T-helper 17 cell (primary cell): ENCODE measurements around the gene TTC13. TPM values are rescaled to one million over a fixed set of nuclear protein-coding genes. Genes with fewer than 3 reads are reported as not detected.

ENCODE experiments used
- ATAC-seq: fragments of 150-1000 bp; cut with Tn5 transposase; 2 replicates; pipeline ENCODE4 v1.10.0; 2021; ENCODE audit warnings: mild to moderate bottlenecking, moderate library complexity
- DNase-seq, 3 donors: peaks; one replicate each; pipeline versions ENCODE4 v3.0.0 to v3.0.0-alpha.2; 2020 to 2021
- H3K9me3 ChIP-seq: one replicate; pipeline ENCODE4 v1.7.0; 2013; ENCODE audit warnings: low read length, mild to moderate bottlenecking; ENCODE audit not compliant: control insufficient read depth, poor library complexity, severe bottlenecking
- H3K27ac Mint-ChIP-seq: one replicate; pipeline ENCODE4 v1.8.0; 2022; ENCODE audit warnings: mild to moderate bottlenecking, moderate library complexity, mixed read lengths
- H3K27me3 Mint-ChIP-seq: one replicate; pipeline ENCODE4 v1.8.0; 2022; ENCODE audit warnings: mixed read lengths
- H3K36me3 Mint-ChIP-seq: one replicate; pipeline ENCODE4 v1.8.0; 2022; ENCODE audit warnings: low read depth, mixed read lengths
- H3K4me1 Mint-ChIP-seq: one replicate; pipeline ENCODE4 v1.8.0; 2022; ENCODE audit warnings: mild to moderate bottlenecking, mixed read lengths
- H3K4me3 Mint-ChIP-seq: one replicate; pipeline ENCODE4 v1.8.0; 2022; ENCODE audit warnings: mild to moderate bottlenecking, moderate library complexity, mixed read lengths
- total RNA-seq, 4 donors: library from RNA in 2 of 4; stranded (reverse) in 2 of 4; gene quantifications; one replicate each; pipeline ENCODE4 v1.2.3 and lab custom pipeline; 2022 to 2026

The TTC13 gene
- total RNA-seq, 2 donors from 2014 or later = 27.4 to 34.7 TPM

DNA sequence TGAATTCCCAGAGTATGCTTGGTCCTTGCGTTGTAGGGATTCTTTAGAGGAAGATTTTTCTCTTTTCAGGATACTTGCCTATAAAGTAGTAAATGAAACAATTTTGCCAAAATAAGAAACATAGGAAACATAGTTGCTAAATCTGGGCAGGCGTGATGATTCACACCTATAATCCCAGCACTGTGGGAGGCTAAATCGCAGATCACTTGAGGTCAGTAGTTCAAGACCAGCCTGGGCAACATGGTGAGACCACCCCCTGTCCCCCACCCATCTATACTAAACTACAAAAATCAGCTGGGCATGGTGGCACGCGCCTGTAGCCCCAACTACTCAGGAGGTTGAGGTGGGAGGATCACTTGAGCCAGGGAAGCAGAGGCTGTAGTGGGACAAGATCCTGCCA is 5.2 kb upstream of the TTC13 start:
- ATAC-seq (no peak), DNase-seq (no peak)
- H3K4me1 Mint-ChIP-seq = peaks cover 14% of the 10 kb centered on the region
- H3K4me3 Mint-ChIP-seq = no peak overlapping the region
- peaks cover 3% of the 10 kb centered on the region for H3K36me3 Mint-ChIP-seq
- no peaks in the 10 kb centered on the region for H3K27me3 Mint-ChIP-seq
- H3K27ac Mint-ChIP-seq = no peak overlapping the region
- H3K9me3 ChIP-seq = no peaks in the 10 kb centered on the region

DNA sequence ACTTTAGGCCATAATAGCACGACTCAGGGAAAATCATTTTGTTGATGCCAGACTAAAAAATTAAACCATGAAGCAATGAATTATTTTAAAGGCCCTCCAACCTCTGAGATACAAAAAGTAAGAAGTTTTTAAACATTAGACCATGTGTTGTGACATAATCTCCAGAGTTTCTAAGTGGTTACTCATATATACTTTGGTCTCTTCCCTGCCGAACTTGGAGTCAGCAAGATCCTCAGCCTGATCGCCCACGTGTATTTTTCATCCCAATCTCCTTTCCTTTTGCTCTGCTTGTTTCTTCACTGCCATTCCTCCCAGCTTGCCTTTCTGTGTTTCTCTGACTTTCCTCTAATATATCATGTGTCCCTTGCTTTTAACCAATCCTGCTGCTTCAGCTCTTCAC is 4.0 kb upstream of the TTC13 start:
- H3K27me3 Mint-ChIP-seq = no peaks in the 10 kb centered on the region
- no peaks in the 10 kb centered on the region for H3K9me3 ChIP-seq
- no peak overlapping the region for H3K27ac Mint-ChIP-seq
- peaks cover 3% of the 10 kb centered on the region for H3K36me3 Mint-ChIP-seq
- DNase-seq (no peak), ATAC-seq (no peak)
- peaks cover 16% of the 10 kb centered on the region for H3K4me1 Mint-ChIP-seq
- H3K4me3 Mint-ChIP-seq = no peak overlapping the region

DNA sequence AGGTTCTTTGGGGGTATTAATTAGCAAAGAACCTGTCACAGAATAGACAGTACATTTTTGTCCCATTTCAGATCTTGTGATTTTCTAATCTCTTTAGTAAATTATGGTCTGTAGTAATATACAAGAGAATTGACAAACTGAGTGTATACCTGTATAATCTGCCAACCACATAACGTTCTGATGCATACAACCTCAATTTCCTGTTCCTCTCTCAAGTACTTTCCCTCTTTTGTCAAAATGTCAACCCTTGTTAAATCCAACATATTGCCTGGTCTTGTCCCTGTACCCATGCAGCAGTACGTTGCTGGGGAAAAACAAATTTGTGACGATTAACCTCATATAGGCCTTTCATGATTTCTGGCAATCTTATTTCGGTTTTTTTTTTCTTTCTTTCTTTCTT is 1.3 kb upstream of the TTC13 start:
- Mint-ChIP-seq H3K27ac (no peak overlapping the region), H3K36me3 (peaks cover 3% of the 10 kb centered on the region), H3K27me3 (no peaks in the 10 kb centered on the region), H3K4me1 (peaks cover 31% of the 10 kb centered on the region), H3K4me3 (peak overlapping the region; percentile 98)
- H3K9me3 ChIP-seq = no peaks in the 10 kb centered on the region
- no peak for ATAC-seq
- no peak for DNase-seq

DNA sequence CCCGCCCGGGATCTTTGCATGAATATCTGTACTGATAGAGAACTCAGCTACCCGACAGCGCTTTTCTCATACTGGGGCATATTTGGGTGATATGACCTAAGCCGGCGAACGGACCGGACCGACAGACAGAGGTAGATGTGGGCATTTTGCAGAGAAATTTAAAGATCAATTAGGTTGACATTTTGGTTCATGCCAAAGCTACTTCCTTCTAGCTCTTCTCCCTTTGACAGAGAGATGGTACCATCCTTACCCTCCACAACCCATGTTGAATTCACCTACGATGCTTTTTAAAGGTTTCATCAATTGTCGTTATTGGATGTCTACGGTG is 692 bp upstream of the TTC13 start:
- Mint-ChIP-seq H3K4me3 (peak overlapping the region; percentile 98), H3K27ac (no peak overlapping the region), H3K27me3 (no peaks in the 10 kb centered on the region), H3K36me3 (peaks cover 3% of the 10 kb centered on the region), H3K4me1 (peaks cover 30% of the 10 kb centered on the region)
- ATAC-seq = no peak
- H3K9me3 ChIP-seq = no peaks in the 10 kb centered on the region
- no peak for DNase-seq

DNA sequence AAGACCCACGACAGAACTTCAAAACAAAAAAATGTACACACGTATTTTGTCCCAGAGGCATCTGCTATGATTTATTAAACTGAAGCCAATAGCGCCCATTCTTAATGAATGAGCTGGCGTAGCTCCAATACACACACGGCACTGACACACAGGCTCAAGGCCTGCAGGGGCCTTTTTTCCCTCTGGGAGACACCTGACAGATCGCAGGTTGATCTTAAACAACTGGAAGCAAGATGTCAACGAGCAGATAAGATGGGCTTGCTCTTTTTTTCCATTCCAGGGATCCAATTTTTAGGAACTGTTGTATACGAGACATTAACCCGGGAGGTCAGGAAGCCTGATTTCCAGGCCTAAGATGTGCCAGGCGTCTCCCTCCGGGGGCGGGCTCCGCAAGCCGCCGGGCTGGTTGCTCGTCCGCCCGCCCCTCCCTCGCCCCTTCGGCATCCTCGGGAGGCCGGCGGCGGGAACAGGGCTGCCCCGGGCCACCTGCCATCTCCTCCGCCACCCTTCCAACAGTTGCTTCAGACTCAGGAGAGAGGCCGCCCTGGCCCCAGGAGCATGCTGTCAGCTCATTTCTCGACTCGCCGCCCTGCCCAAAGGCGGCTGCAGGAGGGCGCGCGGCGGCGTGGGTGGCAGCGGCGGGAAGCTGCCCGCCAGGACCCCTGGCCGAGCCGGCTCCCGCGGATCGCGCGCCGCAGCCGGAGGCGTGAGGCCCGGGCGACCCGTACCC is 735 bp downstream of the TTC13 start:
- H3K4me1 Mint-ChIP-seq = peaks cover 39% of the 10 kb centered on the region
- ATAC-seq = no peak

DNA sequence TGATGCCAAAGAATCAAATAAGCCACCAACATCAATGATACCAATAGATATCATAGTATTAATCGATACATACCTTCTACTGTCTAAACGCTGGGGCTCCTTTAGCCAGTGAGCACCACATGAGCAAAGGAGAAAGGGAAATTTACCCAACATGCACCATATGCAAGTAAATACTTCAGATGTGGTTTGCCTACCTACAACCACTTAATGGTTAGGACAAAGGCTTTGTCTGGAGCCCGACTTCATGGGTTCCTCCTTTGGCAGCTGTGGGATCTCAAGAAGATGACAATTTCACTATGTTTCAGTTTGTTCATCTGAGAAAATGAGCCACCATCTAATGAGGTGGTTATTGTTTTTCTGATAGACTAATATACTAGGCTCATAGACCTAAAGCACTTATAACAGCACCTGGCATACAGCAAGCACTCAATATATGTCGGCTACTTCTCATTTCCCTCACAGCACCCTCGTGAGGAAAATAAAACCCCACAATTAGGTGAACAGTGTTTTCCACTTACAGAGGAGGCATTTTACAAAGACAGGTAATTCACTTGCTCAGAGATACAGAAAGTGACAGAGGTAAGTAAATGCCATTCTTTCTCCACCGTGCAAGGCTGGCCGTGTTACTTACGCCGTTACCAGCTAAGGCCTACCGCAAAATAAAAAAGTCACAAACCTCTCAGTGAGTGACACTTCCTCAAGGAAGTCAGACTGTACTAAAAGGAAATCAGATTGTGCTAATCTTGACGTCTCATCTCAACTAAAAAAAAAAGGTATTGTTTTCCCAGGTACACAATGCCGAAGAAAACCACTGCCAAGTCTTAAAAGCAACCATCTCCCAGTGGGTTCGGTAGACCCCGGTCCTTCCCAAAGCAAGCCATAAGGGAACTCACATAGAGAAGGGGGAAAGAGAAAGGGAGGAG is 1.6 kb downstream of the TTC13 start:
- ATAC-seq (peak; percentile 35), DNase-seq (peak in 1 of 3 donors; percentile 10)
- Mint-ChIP-seq H3K36me3 (peaks cover 3% of the 10 kb centered on the region), H3K4me1 (peaks cover 47% of the 10 kb centered on the region), H3K4me3 (peak overlapping the region; percentile 93), H3K27me3 (no peaks in the 10 kb centered on the region), H3K27ac (peak overlapping the region; percentile 94)
- no peaks in the 10 kb centered on the region for H3K9me3 ChIP-seq

More for the DNA sequence above, 735 bp downstream of the TTC13 start:
- Mint-ChIP-seq H3K27ac (peak overlapping the region; percentile 94), H3K4me3 (peak overlapping the region; percentile 93), H3K36me3 (peaks cover 3% of the 10 kb centered on the region), H3K27me3 (no peaks in the 10 kb centered on the region)
- H3K9me3 ChIP-seq = no peaks in the 10 kb centered on the region
- peak in 2 of 3 donors; percentile 14 to 19 for DNase-seq

DNA sequence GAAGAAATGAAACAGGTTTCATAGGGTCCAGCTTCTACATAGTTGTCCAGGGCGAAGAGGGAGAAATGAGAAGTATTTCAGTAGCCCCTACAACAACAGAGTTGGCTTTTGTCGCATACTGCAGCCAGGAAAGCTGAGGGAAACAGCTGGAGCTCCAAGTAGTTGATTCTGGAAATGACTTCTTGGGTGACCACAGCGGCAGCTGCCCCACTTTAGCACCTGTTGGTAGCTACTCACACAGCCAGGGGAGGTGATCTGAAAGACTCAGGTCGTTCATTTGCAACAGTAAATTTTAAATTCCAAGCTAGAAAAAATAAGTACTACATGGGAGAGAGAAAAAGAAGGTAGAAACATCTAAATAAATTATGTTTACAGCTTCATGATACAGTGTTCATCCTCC is 2.3 kb downstream of the TTC13 start:
- Mint-ChIP-seq H3K4me1 (peaks cover 53% of the 10 kb centered on the region), H3K36me3 (peaks cover 3% of the 10 kb centered on the region), H3K27me3 (no peaks in the 10 kb centered on the region), H3K27ac (peak overlapping the region; percentile 94), H3K4me3 (peak overlapping the region; percentile 93)
- no peak for ATAC-seq
- H3K9me3 ChIP-seq = no peaks in the 10 kb centered on the region
- no peak for DNase-seq

DNA sequence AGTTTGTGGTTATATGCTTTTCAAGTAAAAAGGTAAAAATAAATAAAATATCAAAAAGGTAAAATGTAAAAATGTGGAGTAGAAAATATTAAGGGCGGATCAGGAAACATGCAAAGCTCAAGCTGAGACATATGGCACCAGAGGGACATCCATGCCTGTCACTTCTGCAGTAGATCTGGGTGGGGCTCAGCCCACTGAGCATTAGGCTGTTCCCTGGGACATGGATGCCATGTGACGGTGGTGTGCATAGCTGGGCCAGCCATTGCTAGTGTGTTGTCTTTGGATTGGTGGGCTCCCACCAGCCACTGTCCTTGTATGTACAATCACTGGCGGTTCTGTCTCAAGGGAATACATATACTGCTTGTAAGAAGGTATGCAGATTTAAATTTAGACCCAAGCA is 3.0 kb downstream of the TTC13 start:
- DNase-seq (no peak), ATAC-seq (no peak)
- Mint-ChIP-seq H3K27me3 (no peaks in the 10 kb centered on the region), H3K27ac (peak overlapping the region; percentile 94), H3K36me3 (peaks cover 3% of the 10 kb centered on the region), H3K4me3 (peak overlapping the region; percentile 62), H3K4me1 (peaks cover 54% of the 10 kb centered on the region)
- no peaks in the 10 kb centered on the region for H3K9me3 ChIP-seq

DNA sequence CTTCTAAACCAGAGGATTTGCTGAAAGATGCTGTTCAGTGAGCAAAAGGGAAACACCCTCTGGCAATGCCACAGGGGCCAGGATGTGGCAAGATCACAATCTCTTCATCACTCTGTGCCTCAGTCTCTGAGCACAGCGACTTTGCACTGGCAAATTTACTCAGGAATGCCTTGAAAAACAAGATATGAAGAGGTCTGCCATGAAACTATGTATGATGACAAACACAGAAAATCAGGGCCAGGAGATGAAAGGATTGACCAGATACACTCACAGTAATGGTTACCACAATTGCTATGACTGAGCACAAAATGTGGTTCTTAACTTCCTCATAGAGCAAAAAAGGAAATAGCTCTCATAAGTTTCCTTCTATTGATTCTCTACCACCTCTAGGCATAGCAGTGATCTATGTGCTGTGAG is 5.8 kb downstream of the TTC13 start:
- peak overlapping the region; percentile 88 for H3K27ac Mint-ChIP-seq
- peak; percentile 87 for ATAC-seq
- H3K4me1 Mint-ChIP-seq = peaks cover 66% of the 10 kb centered on the region
- no peaks in the 10 kb centered on the region for H3K27me3 Mint-ChIP-seq
- peaks cover 7% of the 10 kb centered on the region for H3K36me3 Mint-ChIP-seq
- peak; percentile 27 to 55 (median 44) for DNase-seq
- H3K9me3 ChIP-seq = no peaks in the 10 kb centered on the region
- peak overlapping the region; percentile 69 for H3K4me3 Mint-ChIP-seq

DNA sequence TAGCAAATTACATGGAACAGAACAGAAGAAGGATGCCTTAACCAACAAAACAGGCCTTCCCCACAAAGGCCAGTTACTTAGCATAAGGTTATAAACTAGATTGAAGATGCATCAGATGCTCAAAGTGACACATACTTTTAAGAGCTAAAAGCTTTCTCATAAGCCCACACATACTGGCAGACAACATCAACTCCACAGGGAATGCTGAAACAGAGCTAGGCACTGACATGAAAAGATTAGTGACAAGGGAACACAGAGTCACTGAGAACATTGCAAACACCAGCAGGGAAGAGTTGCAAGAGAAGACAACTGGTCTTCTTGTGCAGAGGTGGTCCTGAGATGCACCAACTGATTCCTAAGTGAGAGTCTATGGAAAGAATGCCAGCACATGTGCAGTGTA is 6.9 kb downstream of the TTC13 start:
- no peak overlapping the region for H3K4me3 Mint-ChIP-seq
- peak overlapping the region; percentile 88 for H3K27ac Mint-ChIP-seq
- H3K9me3 ChIP-seq = no peaks in the 10 kb centered on the region
- DNase-seq = no peak
- peaks cover 7% of the 10 kb centered on the region for H3K36me3 Mint-ChIP-seq
- ATAC-seq = no peak
- no peaks in the 10 kb centered on the region for H3K27me3 Mint-ChIP-seq
- H3K4me1 Mint-ChIP-seq = peaks cover 58% of the 10 kb centered on the region

DNA sequence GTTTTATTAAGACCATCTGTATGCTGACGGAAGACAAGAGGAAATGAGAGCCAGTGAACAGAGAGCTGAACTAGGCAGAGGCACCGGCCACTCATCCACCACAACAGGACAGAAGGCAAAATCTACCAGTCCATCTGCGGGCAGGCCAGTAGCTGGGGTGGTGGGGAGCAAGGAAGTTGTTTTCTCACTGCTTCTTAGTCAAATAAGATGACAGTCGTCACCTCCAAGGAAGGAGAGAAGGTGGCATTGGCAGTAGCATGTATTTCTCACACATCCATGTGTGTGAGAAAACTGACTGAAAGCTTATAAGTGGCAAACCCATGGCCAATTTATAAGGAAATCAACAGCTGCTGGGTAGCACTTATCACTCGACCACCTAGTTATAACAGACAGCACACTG is 8.2 kb downstream of the TTC13 start:
- Mint-ChIP-seq H3K27ac (peak overlapping the region; percentile 88), H3K4me1 (peaks cover 52% of the 10 kb centered on the region), H3K4me3 (no peak overlapping the region), H3K27me3 (no peaks in the 10 kb centered on the region), H3K36me3 (peaks cover 4% of the 10 kb centered on the region)
- DNase-seq (no peak), ATAC-seq (no peak)
- H3K9me3 ChIP-seq = no peaks in the 10 kb centered on the region

DNA sequence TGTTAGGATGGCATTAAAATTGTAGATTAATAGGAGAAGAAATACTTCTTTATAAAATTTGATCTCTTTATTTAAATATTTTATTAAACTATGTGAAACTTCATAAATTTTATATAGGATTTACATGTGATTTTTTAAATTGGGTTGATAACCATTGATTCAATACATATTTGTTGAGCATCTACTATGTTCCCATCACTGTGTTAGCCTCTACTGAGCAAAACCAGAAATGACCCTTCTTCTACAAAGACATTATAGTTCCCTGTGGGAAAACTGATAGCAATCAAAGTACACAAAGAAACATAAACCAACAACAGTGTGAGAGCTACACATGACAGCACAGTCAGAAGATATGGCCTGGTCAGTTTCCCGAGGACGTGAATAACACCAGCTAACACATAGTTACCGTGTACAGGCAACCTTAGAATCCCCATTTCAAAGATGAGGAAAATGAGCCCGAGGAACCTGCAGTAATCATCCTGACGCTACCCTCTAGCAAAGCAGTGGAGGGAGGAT is 12.2 kb downstream of the TTC13 start:
- no peak overlapping the region for H3K27ac Mint-ChIP-seq
- H3K9me3 ChIP-seq = no peaks in the 10 kb centered on the region
- no peaks in the 10 kb centered on the region for H3K27me3 Mint-ChIP-seq
- no peak for DNase-seq
- no peak overlapping the region for H3K4me3 Mint-ChIP-seq
- no peak for ATAC-seq
- H3K4me1 Mint-ChIP-seq = peaks cover 47% of the 10 kb centered on the region
- peaks cover 4% of the 10 kb centered on the region for H3K36me3 Mint-ChIP-seq

DNA sequence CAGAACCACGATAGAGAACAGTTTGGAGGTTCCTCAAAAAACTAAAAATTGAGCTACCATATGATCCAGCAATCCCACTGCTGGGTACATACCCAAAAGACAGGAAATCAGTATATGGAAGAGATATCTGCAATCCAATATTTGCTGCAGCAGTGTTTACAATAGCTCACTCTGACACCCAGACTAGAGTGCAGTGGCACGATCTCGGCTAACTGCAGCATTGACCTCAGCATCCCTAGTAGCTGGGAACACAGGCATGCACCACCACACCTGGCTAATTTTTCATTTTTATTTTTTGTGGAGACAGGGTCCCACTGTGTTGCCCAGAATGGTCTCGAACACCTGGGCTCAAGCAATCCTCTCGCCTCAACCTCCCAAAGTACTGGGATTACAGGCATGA is 13.1 kb downstream of the TTC13 start:
- H3K9me3 ChIP-seq = no peaks in the 10 kb centered on the region
- Mint-ChIP-seq H3K27ac (no peak overlapping the region), H3K27me3 (no peaks in the 10 kb centered on the region), H3K36me3 (peaks cover 4% of the 10 kb centered on the region), H3K4me3 (no peak overlapping the region), H3K4me1 (peaks cover 48% of the 10 kb centered on the region)
- ATAC-seq (no peak), DNase-seq (no peak)
